Measurements from ENCODE around the gene C15orf40.
"Not testable (repeated sequence)": the region's sequence is repeated elsewhere in the genome, so short reads cannot be mapped to it uniquely, and the experiment has no call there.

C15orf40 gene

DNA sequence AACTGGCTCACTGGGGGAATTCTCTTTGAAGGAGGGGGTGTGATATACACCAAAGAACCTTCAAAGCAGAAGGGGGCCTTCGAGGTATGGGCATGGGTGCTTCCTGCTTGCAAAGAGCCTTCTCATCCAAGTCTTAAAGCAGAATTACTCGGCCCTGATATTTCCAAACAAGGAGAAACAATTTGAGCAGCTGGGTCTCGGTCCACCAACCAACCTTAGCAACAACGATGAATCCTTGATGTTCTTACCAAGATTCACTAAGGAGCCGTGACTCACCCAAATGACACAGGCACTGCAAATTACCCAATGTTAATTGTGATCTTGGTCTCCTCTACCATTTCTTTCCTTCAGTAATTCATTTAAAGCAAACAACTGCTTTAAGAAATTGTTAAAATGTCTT lies 66.6 kb downstream of the C15orf40 start:
- Histone ChIP-seq H3K36me3 (no peaks in the 10 kb centered on the region), H3K27me3 (ENCODE audit: insufficient read depth, low read depth, severe bottlenecking) (no peaks in the 10 kb centered on the region), H3K4me3 (ENCODE audit: low read depth, low read length) (no peak overlapping the region), H3K9me3 (ENCODE audit: severe bottlenecking) (no peaks in the 10 kb centered on the region), H3K27ac (no peak overlapping the region)
- TF ChIP-seq, protein P1, sequence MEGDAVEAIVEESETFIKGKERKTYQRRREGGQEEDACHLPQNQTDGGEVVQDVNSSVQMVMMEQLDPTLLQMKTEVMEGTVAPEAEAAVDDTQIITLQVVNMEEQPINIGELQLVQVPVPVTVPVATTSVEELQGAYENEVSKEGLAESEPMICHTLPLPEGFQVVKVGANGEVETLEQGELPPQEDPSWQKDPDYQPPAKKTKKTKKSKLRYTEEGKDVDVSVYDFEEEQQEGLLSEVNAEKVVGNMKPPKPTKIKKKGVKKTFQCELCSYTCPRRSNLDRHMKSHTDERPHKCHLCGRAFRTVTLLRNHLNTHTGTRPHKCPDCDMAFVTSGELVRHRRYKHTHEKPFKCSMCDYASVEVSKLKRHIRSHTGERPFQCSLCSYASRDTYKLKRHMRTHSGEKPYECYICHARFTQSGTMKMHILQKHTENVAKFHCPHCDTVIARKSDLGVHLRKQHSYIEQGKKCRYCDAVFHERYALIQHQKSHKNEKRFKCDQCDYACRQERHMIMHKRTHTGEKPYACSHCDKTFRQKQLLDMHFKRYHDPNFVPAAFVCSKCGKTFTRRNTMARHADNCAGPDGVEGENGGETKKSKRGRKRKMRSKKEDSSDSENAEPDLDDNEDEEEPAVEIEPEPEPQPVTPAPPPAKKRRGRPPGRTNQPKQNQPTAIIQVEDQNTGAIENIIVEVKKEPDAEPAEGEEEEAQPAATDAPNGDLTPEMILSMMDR (IDR thresholded peaks at IDR 0.05; ENCODE audit: low read depth, low read length): no peak
- DNase-seq: no peak

DNA sequence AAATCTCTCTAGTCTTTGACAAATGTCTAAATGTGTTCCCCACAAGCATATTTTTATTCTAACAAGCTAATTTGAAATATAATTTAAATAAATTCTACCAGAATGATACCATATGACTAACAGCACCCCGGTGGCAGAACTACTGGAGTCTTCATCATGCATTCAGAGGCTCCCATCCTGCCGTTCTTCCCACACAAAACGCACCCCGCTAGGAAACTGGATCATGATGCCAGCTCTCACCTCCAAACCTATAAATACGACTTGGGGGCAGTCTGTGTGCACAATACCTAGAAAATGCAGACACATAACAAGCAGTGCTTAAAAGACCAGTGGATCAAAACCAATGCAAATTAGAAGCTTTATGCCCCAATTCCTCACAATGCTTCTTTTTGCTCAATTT lies 67.4 kb downstream of the C15orf40 start:
- Histone ChIP-seq H3K9me3 (ENCODE audit: severe bottlenecking) (no peaks in the 10 kb centered on the region), H3K4me3 (ENCODE audit: low read depth, low read length) (no peak overlapping the region), H3K27me3 (ENCODE audit: insufficient read depth, low read depth, severe bottlenecking) (no peaks in the 10 kb centered on the region), H3K36me3 (no peaks in the 10 kb centered on the region), H3K27ac (no peak overlapping the region)
- TF ChIP-seq, protein P1 (IDR thresholded peaks at IDR 0.05; ENCODE audit: low read depth, low read length): no peak
- no peak for DNase-seq

DNA sequence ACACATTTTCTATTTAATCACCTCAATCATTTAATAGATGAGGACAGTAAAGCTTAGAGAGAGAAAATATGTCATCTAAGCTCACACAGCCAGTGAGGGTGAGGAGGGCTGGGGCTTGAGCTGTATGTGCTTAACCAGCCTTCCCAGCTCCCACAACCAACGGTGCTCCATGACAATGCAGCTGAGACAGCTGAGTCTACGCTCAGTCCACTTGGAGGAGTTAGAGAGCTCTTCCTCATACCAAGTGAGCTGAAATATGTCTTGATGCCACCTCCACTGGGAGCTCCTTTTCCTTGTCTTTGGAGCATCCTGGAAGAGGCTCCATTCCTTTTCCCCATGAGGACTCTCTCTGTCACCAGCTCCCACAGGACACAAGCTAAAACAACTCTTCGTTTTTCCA lies 68.3 kb downstream of the C15orf40 start:
- Histone ChIP-seq H3K4me3 (ENCODE audit: low read depth, low read length) (no peak overlapping the region), H3K36me3 (no peaks in the 10 kb centered on the region), H3K27ac (no peak overlapping the region), H3K9me3 (ENCODE audit: severe bottlenecking) (no peaks in the 10 kb centered on the region), H3K27me3 (ENCODE audit: insufficient read depth, low read depth, severe bottlenecking) (no peaks in the 10 kb centered on the region)
- no peak for DNase-seq
- TF ChIP-seq, protein P1 (IDR thresholded peaks at IDR 0.05; ENCODE audit: low read depth, low read length): 0 out of 2 replicates have a peak, but pooled peaks have one; percentile 3

DNA sequence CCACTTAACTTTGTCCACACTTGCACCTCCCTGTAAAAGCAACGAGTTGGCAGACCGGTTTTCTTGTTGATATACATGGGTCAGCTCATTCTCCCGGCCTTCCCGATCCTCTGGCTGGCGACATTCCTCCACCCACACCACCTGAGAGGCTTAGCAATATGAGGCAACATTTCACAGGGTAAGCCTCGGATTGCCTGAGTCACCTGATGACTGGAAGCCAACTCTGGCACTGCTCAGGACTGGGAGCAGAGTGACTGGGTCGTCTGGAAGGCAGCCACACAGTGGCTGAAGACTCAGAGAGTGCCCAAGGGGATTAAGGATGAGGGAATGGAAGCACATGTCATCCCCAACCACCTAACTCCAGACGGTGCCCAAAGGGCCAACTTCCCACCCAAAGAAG lies 68.7 kb downstream of the C15orf40 start:
- Histone ChIP-seq H3K27me3 (ENCODE audit: insufficient read depth, low read depth, severe bottlenecking) (no peaks in the 10 kb centered on the region), H3K27ac (no peak overlapping the region), H3K4me3 (ENCODE audit: low read depth, low read length) (no peak overlapping the region), H3K36me3 (no peaks in the 10 kb centered on the region), H3K9me3 (ENCODE audit: severe bottlenecking) (no peaks in the 10 kb centered on the region)
- TF ChIP-seq, protein P1 (IDR thresholded peaks at IDR 0.05; ENCODE audit: low read depth, low read length): no peak
- DNase-seq: no peak

DNA sequence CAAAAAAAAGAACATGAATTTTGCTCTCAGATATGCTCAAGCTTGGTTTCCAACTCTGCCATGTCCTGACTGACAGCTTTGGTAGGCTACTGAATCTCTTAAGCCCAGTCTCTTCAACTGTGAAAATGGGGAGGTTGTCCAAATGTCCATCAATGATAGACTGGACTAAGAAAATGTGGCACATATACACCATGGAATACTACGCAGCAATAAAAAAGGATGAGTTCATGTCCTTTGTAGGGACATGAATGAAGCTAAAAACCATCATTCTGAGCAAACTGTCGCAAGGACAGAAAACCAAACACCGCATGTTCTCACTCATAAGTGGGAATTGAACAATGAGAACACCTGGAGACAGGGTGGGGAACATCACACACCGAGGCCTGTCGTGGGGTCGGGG lies 71.8 kb downstream of the C15orf40 start:
- not testable (repeated sequence) for H3K9me3 ChIP-seq (ENCODE audit: severe bottlenecking); H3K36me3 ChIP-seq; H3K4me3 ChIP-seq (ENCODE audit: low read depth, low read length); DNase-seq; H3K27ac ChIP-seq; H3K27me3 ChIP-seq (ENCODE audit: insufficient read depth, low read depth, severe bottlenecking)
